ENCODE measurements around the gene PPP2CA.

The PPP2CA gene

DNA sequence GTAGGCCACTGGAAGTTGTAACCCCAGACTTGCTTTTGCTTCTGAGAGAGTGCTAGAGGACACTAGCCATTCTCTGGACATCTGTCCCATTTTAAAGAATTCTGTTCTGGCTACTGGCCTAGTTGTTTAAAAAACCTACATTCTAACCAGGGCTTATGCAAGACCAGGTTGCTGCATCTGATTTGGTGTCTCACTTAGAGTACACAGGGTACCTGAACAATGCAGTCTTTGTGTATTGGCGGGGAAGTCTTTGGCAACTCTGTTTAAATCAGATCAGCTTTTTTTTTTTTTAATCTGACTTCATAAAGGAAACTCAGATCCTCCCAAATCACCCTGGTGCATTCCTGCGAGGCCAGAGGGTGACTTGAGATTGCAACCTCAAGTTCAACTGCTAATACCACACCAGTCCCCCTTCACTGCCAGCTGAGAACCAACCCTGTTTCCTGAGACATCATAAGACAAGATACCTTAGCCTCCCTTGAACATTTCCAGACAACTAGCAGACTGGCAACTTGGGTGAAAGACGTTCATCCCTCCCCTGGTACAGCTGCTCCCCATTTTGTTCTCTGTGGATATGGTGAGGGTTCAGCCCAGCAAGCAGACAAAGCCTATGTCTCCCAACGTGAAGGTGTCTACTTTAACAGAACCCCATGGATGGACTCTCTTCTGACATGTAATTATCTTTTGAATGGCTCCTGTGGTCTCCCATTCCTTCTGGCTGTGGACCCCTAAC lies 76.1 kb downstream of the PPP2CA start:
- DNase-seq, result no peak

DNA sequence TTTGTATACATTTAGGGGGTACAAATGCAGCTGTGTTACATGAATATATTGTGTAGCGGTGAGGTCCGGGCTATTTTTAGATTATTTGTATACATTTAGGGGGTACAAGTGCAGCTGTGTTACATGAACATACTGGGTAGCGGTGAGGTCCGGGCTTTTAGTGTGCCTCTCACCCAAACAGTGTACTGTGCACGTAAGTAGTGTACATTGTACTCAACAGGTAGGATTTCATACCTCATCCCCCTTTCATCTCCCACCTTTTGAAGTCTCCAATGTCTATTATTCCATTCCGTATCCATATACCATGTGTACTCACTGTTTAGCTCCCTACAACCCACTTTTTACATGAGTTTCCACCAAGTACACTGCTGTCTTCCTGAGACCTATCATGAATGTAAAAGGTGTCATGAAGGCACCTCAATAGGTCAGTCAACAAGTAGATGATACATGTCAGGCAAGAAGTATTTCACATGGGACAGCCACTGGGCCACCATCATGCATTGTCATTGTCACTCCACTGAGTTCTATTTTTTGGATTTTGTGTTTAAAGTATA lies 76.8 kb downstream of the PPP2CA start:
- no peak for DNase-seq

DNA sequence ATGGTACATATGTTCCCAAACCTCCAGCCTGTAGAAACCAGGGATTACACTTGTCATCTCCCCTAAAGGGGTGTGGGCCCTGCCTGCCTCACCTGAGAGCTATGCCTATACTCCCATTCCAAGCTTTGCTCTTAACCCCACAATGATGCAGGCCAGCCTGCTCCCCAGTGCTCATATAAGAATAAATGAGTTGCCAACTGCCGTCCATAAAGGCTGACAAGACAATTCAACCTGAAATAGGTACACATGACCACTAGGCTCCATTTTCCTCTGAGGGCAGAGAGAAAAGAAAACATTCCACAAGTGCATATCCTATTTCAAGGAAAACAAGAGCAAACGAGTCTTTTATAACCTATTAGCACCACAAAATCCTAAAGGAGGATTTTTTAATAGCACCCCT lies 77.6 kb downstream of the PPP2CA start:
- no peak for DNase-seq

DNA sequence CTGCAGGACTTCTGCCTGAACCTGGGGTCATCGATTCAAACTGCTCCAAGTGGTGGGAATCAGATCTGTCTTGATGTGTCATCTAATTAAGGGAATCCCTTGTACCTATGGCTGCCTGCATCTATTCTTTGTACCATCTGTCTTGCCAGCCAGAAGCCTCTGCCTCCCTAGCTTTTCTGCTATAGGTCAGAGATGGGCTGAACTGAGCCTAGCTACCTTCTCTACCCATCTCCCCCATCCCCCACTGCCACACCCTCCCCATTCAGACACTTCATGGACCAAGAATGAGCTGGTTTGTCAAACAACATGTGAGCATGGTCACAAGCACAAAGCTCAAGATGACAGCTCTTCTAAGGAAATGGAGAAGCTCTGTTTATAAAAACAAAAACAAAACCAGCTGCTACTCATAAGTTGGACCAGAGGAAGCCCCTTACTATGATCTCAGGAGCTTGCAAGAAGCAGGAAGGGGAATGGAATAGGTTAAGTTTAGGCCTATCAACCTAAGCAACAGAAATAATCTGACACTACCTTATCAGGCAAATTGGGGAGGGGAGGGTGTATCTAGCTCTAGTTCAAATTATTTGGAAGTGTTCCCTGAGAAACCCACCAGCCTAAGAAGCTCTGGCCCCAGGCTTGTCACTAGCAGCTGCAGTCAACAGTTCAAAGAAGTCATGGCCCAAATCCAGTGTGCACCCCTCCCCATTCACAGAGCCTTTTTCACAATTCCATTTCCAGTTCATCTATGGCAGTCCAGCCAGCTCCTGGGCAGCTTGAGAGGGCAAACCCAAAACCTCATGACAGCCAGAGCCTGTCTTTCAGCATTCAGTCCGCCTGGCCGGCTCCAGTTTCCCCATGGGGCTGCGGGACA lies 79.0 kb downstream of the PPP2CA start:
- DNase-seq, result no peak

DNA sequence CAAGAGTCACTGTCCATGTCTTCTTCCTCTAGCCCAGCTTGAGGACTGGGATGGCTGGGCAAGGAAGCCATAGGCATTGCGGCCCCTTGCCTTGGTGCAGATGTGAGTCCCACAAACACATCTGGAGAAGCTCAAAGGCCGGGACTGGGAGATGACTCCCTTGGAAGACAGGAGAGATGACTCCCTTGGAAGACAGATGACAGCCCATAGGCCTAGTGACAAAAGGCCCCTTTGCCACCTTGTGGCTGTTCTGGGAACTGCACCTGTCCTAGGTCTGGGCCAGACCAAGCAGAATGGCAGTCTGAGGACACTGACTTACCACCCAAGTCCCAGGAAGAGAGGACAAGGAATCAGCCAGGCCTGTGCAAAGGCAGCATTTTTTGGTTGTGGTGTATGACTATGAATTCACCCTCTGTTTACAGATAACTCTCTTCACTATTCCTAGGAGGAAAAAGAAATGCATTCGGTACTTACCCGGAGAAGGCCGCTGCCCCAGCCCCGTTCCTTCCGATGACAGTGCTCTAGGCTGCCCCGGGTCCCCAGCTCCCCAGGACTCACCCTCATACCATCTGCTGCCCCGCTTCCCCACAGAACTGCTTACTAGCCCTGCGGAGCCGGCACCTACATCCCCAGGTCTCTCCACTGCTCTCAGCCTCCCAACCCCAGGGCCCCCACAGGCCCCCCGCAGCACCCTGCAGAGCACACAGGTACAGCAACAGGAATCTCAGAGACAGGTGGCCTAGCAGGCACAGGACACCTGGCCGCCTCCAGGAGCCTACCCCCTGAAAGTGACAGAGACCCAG lies 79.9 kb downstream of the PPP2CA start:
- peak; percentile 34 for DNase-seq

DNA sequence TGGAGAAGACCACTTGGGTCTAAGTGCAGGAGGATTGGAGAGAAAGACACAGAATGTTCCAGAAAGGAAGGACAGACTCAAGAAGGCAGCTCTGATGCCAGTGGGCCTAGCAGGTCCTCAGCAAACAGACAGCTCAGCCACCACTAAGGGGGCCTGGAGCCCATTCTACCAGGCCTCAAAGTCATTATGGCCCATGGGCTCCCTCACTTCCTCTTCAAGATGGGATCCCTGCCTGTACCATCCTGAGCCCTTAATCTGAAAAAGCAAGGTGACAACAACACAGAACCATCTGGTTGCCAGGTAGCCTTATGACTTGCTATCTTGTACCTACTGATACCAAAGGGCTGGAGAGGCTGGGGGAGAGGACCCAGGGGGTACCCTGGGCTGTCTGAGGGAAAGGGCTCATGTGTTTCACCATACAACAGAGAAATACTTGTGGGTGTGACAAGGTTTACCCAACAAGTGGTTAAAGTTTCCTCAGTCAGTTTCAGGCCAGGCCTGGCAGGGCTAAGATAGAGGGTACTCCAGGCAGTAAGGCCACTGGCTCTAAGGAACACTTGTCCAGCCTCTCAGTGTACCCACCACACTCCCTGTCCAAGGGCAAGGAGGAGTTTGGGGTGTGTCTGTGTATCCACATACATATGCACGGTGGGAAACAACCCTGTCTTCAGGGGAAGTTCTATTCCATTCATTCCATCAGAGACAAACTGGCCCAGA lies 80.7 kb downstream of the PPP2CA start:
- DNase-seq, result no peak
